Measurements from ENCODE around the gene GNG3. TPM values are rescaled to one million over a fixed set of nuclear protein-coding genes. Genes with fewer than 3 reads are reported as not detected.

Gene GNG3
- not detected for total RNA-seq
- long read RNA-seq = 0 reads

- WGBS (ENCODE audit: insufficient coverage, low coverage, low lambda C conversion rate, missing lambda C conversion rate) = 100% methylated on average over 2 of the region's 10 CpGs
Observed at GRCh38 chr11:62707277-62707861, at the start of gene GNG3, which contains the start of gene BSCL2. TSS of gene GNG3 (plus strand) at chr11:62707676. CDS start at chr11:62708296, 620 bp downstream. TSS of gene BSCL2 (minus strand) at chr11:62707424. CDS start at chr11:62707195, 229 bp downstream.

DNA sequence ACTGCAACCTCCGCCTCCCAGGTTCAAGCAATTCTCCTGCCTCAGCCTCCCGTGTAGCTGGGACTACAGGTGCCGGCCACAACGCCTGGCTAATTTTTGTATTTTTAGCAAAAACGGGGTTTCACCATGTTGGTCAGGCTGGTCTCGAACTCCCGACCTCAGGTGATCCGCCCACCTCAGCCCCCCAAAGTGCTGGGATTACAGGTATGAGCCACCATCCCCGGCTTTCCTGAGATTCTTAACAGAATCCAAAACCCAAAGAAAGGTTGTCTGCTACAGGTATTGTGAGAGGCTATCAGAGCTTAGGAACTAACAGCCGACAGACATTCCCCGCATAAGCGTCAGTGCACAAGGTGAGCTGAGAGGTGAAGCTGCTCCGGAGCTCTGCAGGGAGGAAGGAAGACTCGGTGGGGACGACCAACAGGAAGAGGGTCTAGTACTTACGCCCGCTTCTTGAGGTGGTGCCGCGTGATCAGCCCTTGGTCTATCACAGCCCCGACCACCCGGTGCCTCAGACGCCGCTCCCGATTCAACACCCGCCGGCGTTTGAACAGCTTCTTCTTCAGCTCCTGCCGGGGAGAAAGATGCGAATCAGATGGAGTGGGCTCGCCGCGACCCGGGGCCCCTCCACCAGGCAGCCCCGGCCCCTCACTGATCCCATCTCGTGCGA lies 42.9 kb upstream of the GNG3 start:
- 7% methylated on average over 16 of the region's 36 CpGs for WGBS (ENCODE audit: insufficient coverage, low coverage, low lambda C conversion rate, missing lambda C conversion rate)
- H3K4me1 ChIP-seq = peaks cover 0 to 35% (median 10%) of the 10 kb centered on the region in 4 donors
- H3K9me3 ChIP-seq = no peaks in the 10 kb centered on the region
- peaks cover 0 to 15% (median 2%) of the 10 kb centered on the region in 4 donors for H3K36me3 ChIP-seq
- ATAC-seq (peak; percentile 35 to 51 (median 38)), DNase-seq (no peak)
- H3K27ac ChIP-seq = peak overlapping the region; percentile 66 to 81 (median 72)
- no peak for TF ChIP-seq POLR2A (IDR thresholded peaks at IDR 0.05)
- TF ChIP-seq, protein P1, sequence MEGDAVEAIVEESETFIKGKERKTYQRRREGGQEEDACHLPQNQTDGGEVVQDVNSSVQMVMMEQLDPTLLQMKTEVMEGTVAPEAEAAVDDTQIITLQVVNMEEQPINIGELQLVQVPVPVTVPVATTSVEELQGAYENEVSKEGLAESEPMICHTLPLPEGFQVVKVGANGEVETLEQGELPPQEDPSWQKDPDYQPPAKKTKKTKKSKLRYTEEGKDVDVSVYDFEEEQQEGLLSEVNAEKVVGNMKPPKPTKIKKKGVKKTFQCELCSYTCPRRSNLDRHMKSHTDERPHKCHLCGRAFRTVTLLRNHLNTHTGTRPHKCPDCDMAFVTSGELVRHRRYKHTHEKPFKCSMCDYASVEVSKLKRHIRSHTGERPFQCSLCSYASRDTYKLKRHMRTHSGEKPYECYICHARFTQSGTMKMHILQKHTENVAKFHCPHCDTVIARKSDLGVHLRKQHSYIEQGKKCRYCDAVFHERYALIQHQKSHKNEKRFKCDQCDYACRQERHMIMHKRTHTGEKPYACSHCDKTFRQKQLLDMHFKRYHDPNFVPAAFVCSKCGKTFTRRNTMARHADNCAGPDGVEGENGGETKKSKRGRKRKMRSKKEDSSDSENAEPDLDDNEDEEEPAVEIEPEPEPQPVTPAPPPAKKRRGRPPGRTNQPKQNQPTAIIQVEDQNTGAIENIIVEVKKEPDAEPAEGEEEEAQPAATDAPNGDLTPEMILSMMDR (IDR thresholded peaks at IDR 0.05) = no peak
- H3K4me3 ChIP-seq = peak overlapping the region; percentile 70 to 89 (median 75)
- no peaks in the 10 kb centered on the region for H3K27me3 ChIP-seq
- intact Hi-C loops (cut with DNase I) = no loop called here

More at GRCh38 chr11:62707277-62707861, at the start of gene GNG3, which contains the start of gene BSCL2:
- Histone ChIP-seq H3K27me3 (no peaks in the 10 kb centered on the region), H3K9me3 (no peaks in the 10 kb centered on the region), H3K4me1 (peaks cover 0 to 40% (median 19%) of the 10 kb centered on the region in 4 donors), H3K27ac (peak within 1 kb of the TSS in 2 of 3 donors; percentile 68 to 96), H3K36me3 (peaks cover 0 to 22% (median 3%) of the 10 kb centered on the region in 4 donors), H3K4me3 (peak within 1 kb of the TSS; percentile 59 to 70 (median 69))
- intact Hi-C loops (cut with DNase I) = no loop called here
- TF ChIP-seq POLR2A (IDR thresholded peaks at IDR 0.05) = no peak
- TF ChIP-seq, protein P1 (IDR thresholded peaks at IDR 0.05) = no peak
- no peak for ATAC-seq
- peak in 1 of 3 donors; percentile 62 for DNase-seq

GRCh38 chr11:62665075-62665598 lies 42.3 kb upstream of the GNG3 start, which contains the start of the genes C11orf98 and CSKMT:
TSS of gene C11orf98 (minus strand) at chr11:62665210. CDS start at chr11:62665169, 41 bp downstream.
TSS of gene CSKMT (plus strand) at chr11:62665312. CDS start at chr11:62665880, 568 bp downstream.
- H3K36me3 ChIP-seq = peaks cover 0 to 15% (median 2%) of the 10 kb centered on the region in 4 donors
- no peaks in the 10 kb centered on the region for H3K27me3 ChIP-seq
- peak within 1 kb of the TSS; percentile 66 to 81 (median 72) for H3K27ac ChIP-seq
- intact Hi-C loops (cut with DNase I) = no loop called here
- peaks cover 0 to 40% (median 13%) of the 10 kb centered on the region in 4 donors for H3K4me1 ChIP-seq
- H3K4me3 ChIP-seq = peak within 1 kb of the TSS; percentile 70 to 89 (median 75)
- WGBS (ENCODE audit: insufficient coverage, low coverage, low lambda C conversion rate, missing lambda C conversion rate) = under 1% methylated on average over 26 of the region's 47 CpGs
- peak; percentile 94 to 97 (median 95) for ATAC-seq
- peak; percentile 96 for DNase-seq
- peak; percentile 97 for TF ChIP-seq POLR2A (IDR thresholded peaks at IDR 0.05)
- TF ChIP-seq, protein P1 (IDR thresholded peaks at IDR 0.05) = no peak
- H3K9me3 ChIP-seq = no peaks in the 10 kb centered on the region

- intact Hi-C loops (cut with DNase I) = no loop called here
- Histone ChIP-seq H3K9me3 (no peaks in the 10 kb centered on the region), H3K4me3 (peak overlapping the region; percentile 70 to 89 (median 75)), H3K36me3 (peaks cover 0 to 15% (median 2%) of the 10 kb centered on the region in 4 donors), H3K27me3 (no peaks in the 10 kb centered on the region), H3K4me1 (peaks cover 0 to 44% (median 14%) of the 10 kb centered on the region in 4 donors), H3K27ac (peak overlapping the region; percentile 59 to 81 (median 72))
- ATAC-seq (peak in 3 of 4 donors; percentile 19 to 44 (median 22)), DNase-seq (peak in 2 of 3 donors; percentile 45 to 73)
- 5% methylated on average over 16 of the region's 39 CpGs for WGBS (ENCODE audit: insufficient coverage, low coverage, low lambda C conversion rate, missing lambda C conversion rate)
- no peak for TF ChIP-seq POLR2A (IDR thresholded peaks at IDR 0.05)
- TF ChIP-seq, protein P1 (IDR thresholded peaks at IDR 0.05) = no peak
Observed at GRCh38 chr11:62665599-62666258, 41.7 kb upstream of the GNG3 start.
